HEK293T (cell line): Measurements from ENCODE around the gene CDYL2.

ENCODE experiments used
- CTCF ChIA-PET: fragments of 350-600 bp; formaldehyde crosslinking; extraction: SDS; loops from one replicate; lab custom pipeline; 2021; ENCODE audit warnings: antibody characterized with exemption, inconsistent platforms; lab: Yijun Ruan, JAX
- POLR2A ChIA-PET: fragments of 350-600 bp; formaldehyde crosslinking; extraction: SDS; loops from one replicate; lab custom pipeline; 2020; ENCODE audit warnings: antibody characterized with exemption, inconsistent platforms; lab: Yijun Ruan, JAX
- DNase-seq: peaks from one replicate; pipeline ENCODE4 v3.0.0; 2012; ENCODE audit warnings: mixed read lengths; ENCODE audit errors: extremely low spot score
- ARNT ChIP-seq: fragments of 450-650 bp; IDR thresholded peaks from 2 replicates; pipeline ENCODE4 v1.6.1; 2017; ENCODE audit warnings: mild to moderate bottlenecking
- BHLHE40 ChIP-seq: fragments of 450-650 bp; IDR thresholded peaks from 2 replicates; pipeline ENCODE4 v1.6.1; 2016; ENCODE audit warnings: mild to moderate bottlenecking, moderate library complexity, borderline replicate concordance
- CTBP1 ChIP-seq: fragments of 450-650 bp; IDR thresholded peaks from 2 replicates; pipeline ENCODE4 v1.6.1; 2016; ENCODE audit warnings: borderline replicate concordance
- ELF4 ChIP-seq: fragments of 450-650 bp; IDR thresholded peaks from 2 replicates; pipeline ENCODE4 v1.6.1; 2017; ENCODE audit warnings: antibody characterized with exemption
- FOXA1 ChIP-seq: fragments of 450-650 bp; IDR thresholded peaks from 2 replicates; pipeline ENCODE4 v1.6.1; 2016; ENCODE audit warnings: mild to moderate bottlenecking
- FOXK2 ChIP-seq: fragments of 450-650 bp; IDR thresholded peaks from 2 replicates; pipeline ENCODE4 v1.6.1; 2016; ENCODE audit warnings: mild to moderate bottlenecking
- FOXM1 ChIP-seq: fragments of 450-650 bp; IDR thresholded peaks from 2 replicates; pipeline ENCODE4 v1.6.1; 2017; ENCODE audit warnings: mild to moderate bottlenecking, borderline replicate concordance
- HDGF ChIP-seq: fragments of 450-650 bp; IDR thresholded peaks from 2 replicates; pipeline ENCODE4 v1.6.1; 2017; ENCODE audit warnings: antibody characterized with exemption, borderline replicate concordance
- L3MBTL2 ChIP-seq: fragments of 450-650 bp; conservative IDR thresholded peaks from 2 replicates; pipeline ENCODE4 v1.6.1; 2016; ENCODE audit warnings: mild to moderate bottlenecking
- LEF1 ChIP-seq: fragments of 450-650 bp; IDR thresholded peaks from 2 replicates; pipeline ENCODE4 v1.6.1; 2017; ENCODE audit warnings: mild to moderate bottlenecking, borderline replicate concordance
- NFRKB ChIP-seq: fragments of 450-650 bp; IDR thresholded peaks from 2 replicates; pipeline ENCODE4 v1.6.1; 2016; ENCODE audit warnings: mild to moderate bottlenecking, moderate library complexity
- PKNOX1 ChIP-seq: fragments of 450-650 bp; IDR thresholded peaks from 2 replicates; pipeline ENCODE4 v1.6.1; 2016
- SP1 ChIP-seq: fragments of 450-650 bp; IDR thresholded peaks from 2 replicates; pipeline ENCODE4 v1.6.1; 2017
- SUZ12 ChIP-seq: fragments of 450-650 bp; IDR thresholded peaks from 2 replicates; pipeline ENCODE4 v1.6.1; 2016; ENCODE audit warnings: mild to moderate bottlenecking
- TARDBP ChIP-seq: fragments of 450-650 bp; IDR thresholded peaks from 2 replicates; pipeline ENCODE4 v1.6.1; 2016
- ZNF384 ChIP-seq: fragments of 450-650 bp; IDR thresholded peaks from 2 replicates; pipeline ENCODE4 v1.6.1; 2016

The CDYL2 gene

DNA sequence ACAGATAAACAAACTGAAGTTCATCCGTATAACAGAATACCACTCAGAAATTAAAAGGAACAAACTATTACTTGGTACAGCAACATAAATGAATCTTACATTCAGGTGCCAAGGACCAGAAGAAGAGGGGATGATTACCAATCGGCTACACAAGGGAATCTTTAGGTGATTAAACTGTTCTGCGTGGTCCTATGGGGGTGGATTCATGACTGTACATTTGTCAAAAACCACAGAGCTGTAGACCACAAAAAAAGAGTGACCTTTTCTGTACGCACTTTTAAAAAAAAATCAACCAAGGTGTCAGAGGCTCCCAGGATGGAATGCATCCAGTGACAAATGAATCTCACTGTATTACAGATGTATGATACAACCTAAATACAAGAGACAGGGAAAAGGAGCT, 110.8 kb downstream of the CDYL2 start:
- ChIA-PET POLR2A (no interaction called here), CTCF (no interaction called here)
- TF ChIP-seq ELF4, result no peak
- no peak for TF ChIP-seq PKNOX1
- TF ChIP-seq NFRKB, result no peak
- no peak for TF ChIP-seq ZNF384
- no peak for TF ChIP-seq CTBP1
- no peak for TF ChIP-seq FOXA1
- no peak for TF ChIP-seq LEF1
- no peak for TF ChIP-seq BHLHE40
- no peak for TF ChIP-seq FOXK2
- no peak for TF ChIP-seq ARNT
- no peak for TF ChIP-seq FOXM1
- TF ChIP-seq L3MBTL2, result no peak
- no peak for TF ChIP-seq SUZ12
- no peak for TF ChIP-seq TARDBP
- no peak for TF ChIP-seq SP1
- no peak for TF ChIP-seq HDGF
- DNase-seq, result no peak

GRCh38 chr16:80692270-80692669, 112.1 kb downstream of the CDYL2 start:
- TF ChIP-seq ZNF384 (no peak), FOXM1 (no peak), FOXA1 (no peak), HDGF (no peak), ELF4 (no peak)
- no peak for DNase-seq
- ChIA-PET POLR2A (no interaction called here), CTCF (no interaction called here)

DNA sequence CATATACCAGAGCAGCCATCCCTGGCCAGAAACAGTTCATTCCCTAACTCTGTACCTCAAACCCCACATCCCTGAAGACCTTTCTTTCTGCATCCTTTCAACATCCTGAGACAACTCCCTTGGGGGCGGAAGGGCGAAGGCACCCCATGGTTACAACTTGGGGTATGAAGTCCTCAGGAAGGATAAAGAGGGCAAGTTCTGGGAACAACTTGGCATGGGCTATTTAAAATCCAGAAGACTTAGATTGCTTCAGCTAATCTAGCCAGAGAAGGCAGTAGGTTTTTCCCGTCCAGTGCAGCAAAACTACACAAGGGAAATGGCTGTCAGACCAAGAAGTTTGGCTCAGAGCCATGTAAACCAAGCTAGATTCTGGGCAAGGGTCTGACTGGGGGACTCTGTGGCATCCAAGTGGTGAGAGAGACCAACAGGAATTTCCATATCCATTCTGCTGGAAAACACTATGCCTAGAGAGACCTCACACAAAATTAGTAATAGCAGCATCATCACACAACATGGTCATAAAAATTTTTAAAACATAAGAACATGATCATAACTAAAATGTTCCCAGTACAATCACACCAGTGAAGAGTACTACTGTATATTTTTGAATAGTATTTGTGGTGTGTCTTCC, 113.2 kb downstream of the CDYL2 start:
- no peak for DNase-seq
- POLR2A ChIA-PET, result no interaction called here
- CTCF ChIA-PET, result no interaction called here
- TF ChIP-seq ELF4 (no peak), FOXA1 (no peak), NFRKB (no peak)

- ChIA-PET CTCF (no interaction called here), POLR2A (no interaction called here)
- DNase-seq, result no peak
- TF ChIP-seq TARDBP (no peak), SUZ12 (no peak), FOXM1 (no peak), CTBP1 (no peak), SP1 (no peak), L3MBTL2 (no peak), PKNOX1 (no peak), BHLHE40 (no peak), ELF4 (no peak), ARNT (no peak)
Measured at GRCh38 chr16:80689487-80689886, 114.9 kb downstream of the CDYL2 start.

DNA sequence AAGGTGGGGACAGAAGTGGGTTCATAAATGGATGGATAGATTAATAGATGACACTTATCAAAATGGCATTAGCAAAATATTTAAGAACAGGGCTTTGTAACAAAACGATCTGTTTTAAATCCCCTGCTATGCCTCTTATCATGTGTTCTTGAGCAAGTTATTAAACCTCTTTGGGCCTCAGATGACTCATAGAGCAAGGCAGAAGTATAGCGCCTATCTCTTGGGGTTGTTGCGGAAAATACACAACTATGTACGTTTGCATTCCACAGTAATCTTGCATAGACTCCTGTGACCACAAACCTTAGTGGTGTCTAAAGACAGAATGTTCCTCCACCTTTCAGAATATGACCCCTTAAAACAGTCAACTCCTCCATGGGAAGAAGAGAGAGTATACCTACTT, 116.8 kb downstream of the CDYL2 start:
- CTCF ChIA-PET, result no interaction called here
- DNase-seq, result no peak
- POLR2A ChIA-PET, result no interaction called here
- TF ChIP-seq FOXK2 (no peak), TARDBP (no peak), BHLHE40 (no peak), ZNF384 (no peak), ARNT (no peak), FOXM1 (no peak), ELF4 (no peak), FOXA1 (no peak), PKNOX1 (no peak), L3MBTL2 (no peak), CTBP1 (no peak), NFRKB (no peak)

- POLR2A ChIA-PET, result no interaction called here
- no peak for DNase-seq
- no peak for TF ChIP-seq FOXA1
- no peak for TF ChIP-seq ZNF384
- TF ChIP-seq HDGF, result no peak
- TF ChIP-seq SUZ12, result no peak
- TF ChIP-seq L3MBTL2, result no peak
- no peak for TF ChIP-seq BHLHE40
- TF ChIP-seq PKNOX1, result no peak
- CTCF ChIA-PET, result no interaction called here
Measured at GRCh38 chr16:80684906-80685305, 119.5 kb downstream of the CDYL2 start.
